Measurements from ENCODE around the gene ANKRD33B. TPM values are rescaled to one million over a fixed set of nuclear protein-coding genes. Genes with fewer than 3 reads are reported as not detected.

Gene ANKRD33B
- total and polyA plus RNA-seq, 2 experiments from 2014 or later = 1.5 to 2.0 TPM

- peaks cover 7% of the 10 kb centered on the region for H3K4me1 ChIP-seq (ENCODE audit: insufficient read depth)
- no peaks in the 10 kb centered on the region for H3K9me2 ChIP-seq (replicated peaks; ENCODE audit: insufficient read depth)
- no peaks in the 10 kb centered on the region for H3K9me3 ChIP-seq (ENCODE audit: low read depth)
- TF ChIP-seq EZH2 (IDR thresholded peaks at IDR 0.05; ENCODE audit: borderline replicate concordance) (no peak), EZH2phosphoT487 (IDR thresholded peaks at IDR 0.05; ENCODE audit: low read depth, severe bottlenecking, unreplicated experiment) (no peak), CTCF (IDR thresholded peaks at IDR 0.05; ENCODE audit: poor library complexity) (no peak)
- no peak overlapping the region for H3K4me3 ChIP-seq
- H3K27me3 ChIP-seq = no peaks in the 10 kb centered on the region
- no peak overlapping the region for H3K4me2 ChIP-seq
- 68% methylated on average over 4 of the region's 4 CpGs for WGBS (ENCODE audit: low lambda C conversion rate, missing lambda C conversion rate)
- H3K36me3 ChIP-seq (replicated peaks; ENCODE audit: insufficient read depth, low read depth) = no peaks in the 10 kb centered on the region
- H3K27ac ChIP-seq = no peak overlapping the region
- DNase-seq (ENCODE audit: low spot score) = no peak
- H4K20me1 ChIP-seq (ENCODE audit: insufficient read depth, poor library complexity, severe bottlenecking) = no peaks in the 10 kb centered on the region
- H2AFZ ChIP-seq = no peak overlapping the region
- no peaks in the 10 kb centered on the region for H3K79me2 ChIP-seq
These were observed 112.4 kb downstream of the ANKRD33B start for GRCh38 chr5:10676224-10676623.

GRCh38 chr5:10676946-10677345, 113.1 kb downstream of the ANKRD33B start:
- H3K9me2 ChIP-seq (replicated peaks; ENCODE audit: insufficient read depth) = no peaks in the 10 kb centered on the region
- no peaks in the 10 kb centered on the region for H4K20me1 ChIP-seq (ENCODE audit: insufficient read depth, poor library complexity, severe bottlenecking)
- no peaks in the 10 kb centered on the region for H3K27me3 ChIP-seq
- H3K9me3 ChIP-seq (ENCODE audit: low read depth) = no peaks in the 10 kb centered on the region
- H3K4me3 ChIP-seq = no peak overlapping the region
- TF ChIP-seq EZH2 (IDR thresholded peaks at IDR 0.05; ENCODE audit: borderline replicate concordance) = no peak
- no peak for TF ChIP-seq EZH2phosphoT487 (IDR thresholded peaks at IDR 0.05; ENCODE audit: low read depth, severe bottlenecking, unreplicated experiment)
- no peak for TF ChIP-seq CTCF (IDR thresholded peaks at IDR 0.05; ENCODE audit: poor library complexity)
- H3K36me3 ChIP-seq (replicated peaks; ENCODE audit: insufficient read depth, low read depth) = no peaks in the 10 kb centered on the region
- H3K4me2 ChIP-seq = no peak overlapping the region
- H3K4me1 ChIP-seq (ENCODE audit: insufficient read depth) = peaks cover 2% of the 10 kb centered on the region
- no peak for DNase-seq (ENCODE audit: low spot score)
- H3K79me2 ChIP-seq = no peaks in the 10 kb centered on the region
- no peak overlapping the region for H2AFZ ChIP-seq
- H3K27ac ChIP-seq = no peak overlapping the region
- 96% methylated on average over 1 of the region's 1 CpG for WGBS (ENCODE audit: low lambda C conversion rate, missing lambda C conversion rate)

- no peaks in the 10 kb centered on the region for H3K4me1 ChIP-seq (ENCODE audit: insufficient read depth)
- no peak overlapping the region for H3K4me2 ChIP-seq
- 95% methylated on average over 7 of the region's 7 CpGs for WGBS (ENCODE audit: low lambda C conversion rate, missing lambda C conversion rate)
- H3K36me3 ChIP-seq (replicated peaks; ENCODE audit: insufficient read depth, low read depth) = no peaks in the 10 kb centered on the region
- H3K27ac ChIP-seq = no peak overlapping the region
- H3K27me3 ChIP-seq = no peaks in the 10 kb centered on the region
- H2AFZ ChIP-seq = no peak overlapping the region
- TF ChIP-seq EZH2phosphoT487 (IDR thresholded peaks at IDR 0.05; ENCODE audit: low read depth, severe bottlenecking, unreplicated experiment) (no peak), EZH2 (IDR thresholded peaks at IDR 0.05; ENCODE audit: borderline replicate concordance) (no peak)
- no peaks in the 10 kb centered on the region for H3K9me2 ChIP-seq (replicated peaks; ENCODE audit: insufficient read depth)
- no peak overlapping the region for H3K4me3 ChIP-seq
- no peaks in the 10 kb centered on the region for H3K9me3 ChIP-seq (ENCODE audit: low read depth)
- no peak for DNase-seq (ENCODE audit: low spot score)
- no peaks in the 10 kb centered on the region for H4K20me1 ChIP-seq (ENCODE audit: insufficient read depth, poor library complexity, severe bottlenecking)
- no peaks in the 10 kb centered on the region for H3K79me2 ChIP-seq
These were observed 113.7 kb downstream of the ANKRD33B start for GRCh38 chr5:10677533-10677932.

- TF ChIP-seq EZH2 (IDR thresholded peaks at IDR 0.05; ENCODE audit: borderline replicate concordance) (no peak), CTCF (IDR thresholded peaks at IDR 0.05; ENCODE audit: poor library complexity) (no peak), EZH2phosphoT487 (IDR thresholded peaks at IDR 0.05; ENCODE audit: low read depth, severe bottlenecking, unreplicated experiment) (no peak)
- Histone ChIP-seq H3K36me3 (replicated peaks; ENCODE audit: insufficient read depth, low read depth) (no peaks in the 10 kb centered on the region), H3K27ac (no peak overlapping the region)
These were observed 114.4 kb downstream of the ANKRD33B start for GRCh38 chr5:10678244-10678643.

More at GRCh38 chr5:10678244-10678643, 114.4 kb downstream of the ANKRD33B start:
- Histone ChIP-seq H2AFZ (no peak overlapping the region), H3K4me3 (no peak overlapping the region), H3K79me2 (no peaks in the 10 kb centered on the region), H3K9me3 (ENCODE audit: low read depth) (no peaks in the 10 kb centered on the region), H4K20me1 (ENCODE audit: insufficient read depth, poor library complexity, severe bottlenecking) (no peaks in the 10 kb centered on the region), H3K27me3 (no peaks in the 10 kb centered on the region), H3K9me2 (replicated peaks; ENCODE audit: insufficient read depth) (no peaks in the 10 kb centered on the region), H3K4me1 (ENCODE audit: insufficient read depth) (no peaks in the 10 kb centered on the region), H3K4me2 (no peak overlapping the region)
- DNase-seq (ENCODE audit: low spot score) = no peak
- WGBS (ENCODE audit: low lambda C conversion rate, missing lambda C conversion rate) = 90% methylated on average over 2 of the region's 2 CpGs
